A673 (cell line): ENCODE results near the gene SDF2.

ENCODE experiments used
- EZH2 ChIP-seq: fragments of 200-600 bp; sonication (generic); IDR thresholded peaks from 2 replicates; pipeline ENCODE4 v1.6.1; 2017; ENCODE audit warnings: borderline replicate concordance, low read depth, mild to moderate bottlenecking, mixed read lengths, antibody characterized with exemption, low read length; ENCODE audit not compliant: poor library complexity, severe bottlenecking
- TF ChIP-seq, protein P1 (sequence below): fragments of 300-800, 200-600 bp; sonication (generic); conservative IDR thresholded peaks from 2 replicates; pipeline ENCODE4 v1.5.1; 2017; ENCODE audit warnings: low read depth, mild to moderate bottlenecking, antibody characterized with exemption, low read length, moderate library complexity, mixed read lengths

DNA sequence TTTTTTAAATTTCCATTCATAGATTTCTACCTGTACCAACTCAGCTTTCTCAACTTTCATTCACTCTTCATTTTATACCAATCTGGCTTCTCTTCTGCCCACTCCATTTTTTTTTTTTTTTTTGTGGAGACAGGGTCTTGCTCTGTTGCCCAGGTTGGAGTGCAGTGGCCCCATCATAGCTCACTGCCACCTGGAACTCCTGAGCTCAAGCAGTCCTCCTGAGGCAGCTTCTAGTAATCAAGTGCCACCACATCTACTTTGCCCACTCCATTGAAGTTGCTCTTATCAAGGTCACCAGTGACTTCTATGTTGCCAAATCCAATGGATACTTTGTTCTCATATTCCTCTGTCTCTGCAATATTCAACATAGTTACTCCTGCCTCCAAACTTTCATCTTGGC is 2.0 kb upstream of the SDF2 start:
- TF ChIP-seq, protein P1, sequence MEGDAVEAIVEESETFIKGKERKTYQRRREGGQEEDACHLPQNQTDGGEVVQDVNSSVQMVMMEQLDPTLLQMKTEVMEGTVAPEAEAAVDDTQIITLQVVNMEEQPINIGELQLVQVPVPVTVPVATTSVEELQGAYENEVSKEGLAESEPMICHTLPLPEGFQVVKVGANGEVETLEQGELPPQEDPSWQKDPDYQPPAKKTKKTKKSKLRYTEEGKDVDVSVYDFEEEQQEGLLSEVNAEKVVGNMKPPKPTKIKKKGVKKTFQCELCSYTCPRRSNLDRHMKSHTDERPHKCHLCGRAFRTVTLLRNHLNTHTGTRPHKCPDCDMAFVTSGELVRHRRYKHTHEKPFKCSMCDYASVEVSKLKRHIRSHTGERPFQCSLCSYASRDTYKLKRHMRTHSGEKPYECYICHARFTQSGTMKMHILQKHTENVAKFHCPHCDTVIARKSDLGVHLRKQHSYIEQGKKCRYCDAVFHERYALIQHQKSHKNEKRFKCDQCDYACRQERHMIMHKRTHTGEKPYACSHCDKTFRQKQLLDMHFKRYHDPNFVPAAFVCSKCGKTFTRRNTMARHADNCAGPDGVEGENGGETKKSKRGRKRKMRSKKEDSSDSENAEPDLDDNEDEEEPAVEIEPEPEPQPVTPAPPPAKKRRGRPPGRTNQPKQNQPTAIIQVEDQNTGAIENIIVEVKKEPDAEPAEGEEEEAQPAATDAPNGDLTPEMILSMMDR = no peak
- TF ChIP-seq EZH2 = no peak
